GM19240 (cell line): Measurements from ENCODE around the gene NADSYN1.

ENCODE experiments used
- DNase-seq: peaks from one replicate; pipeline ENCODE4 v3.0.0; 2011; ENCODE audit warnings: low spot score; ENCODE audit not compliant: insufficient read length

The NADSYN1 gene

GRCh38 chr11:71473793-71474080 is 20.7 kb downstream of the NADSYN1 start:
- no peak for DNase-seq

- no peak for DNase-seq
These were observed 21.3 kb downstream of the NADSYN1 start for GRCh38 chr11:71474141-71474770.

GRCh38 chr11:71474771-71475483 is 21.9 kb downstream of the NADSYN1 start:
- no peak for DNase-seq

GRCh38 chr11:71476031-71476430 is 23.0 kb downstream of the NADSYN1 start:
- DNase-seq: no peak

GRCh38 chr11:71476926-71477640 is 24.1 kb downstream of the NADSYN1 start:
- no peak for DNase-seq

- no peak for DNase-seq
These were observed 24.9 kb downstream of the NADSYN1 start for GRCh38 chr11:71477641-71478527.

GRCh38 chr11:71478528-71478840 is 25.5 kb downstream of the NADSYN1 start:
- no peak for DNase-seq

GRCh38 chr11:71481101-71481960 is 28.3 kb downstream of the NADSYN1 start:
- no peak for DNase-seq

- DNase-seq: no peak
These were observed 29.2 kb downstream of the NADSYN1 start for GRCh38 chr11:71482216-71482615.

GRCh38 chr11:71482746-71483364 is 29.9 kb downstream of the NADSYN1 start:
- no peak for DNase-seq

GRCh38 chr11:71483692-71484091 is 30.7 kb downstream of the NADSYN1 start:
- no peak for DNase-seq

GRCh38 chr11:71484248-71485062 is 31.5 kb downstream of the NADSYN1 start:
- DNase-seq: no peak

GRCh38 chr11:71485063-71485399 is 32.0 kb downstream of the NADSYN1 start:
- DNase-seq: no peak

GRCh38 chr11:71485466-71485865 is 32.5 kb downstream of the NADSYN1 start:
- no peak for DNase-seq

- no peak for DNase-seq
These were observed 33.3 kb downstream of the NADSYN1 start for GRCh38 chr11:71486320-71486719.

- DNase-seq: no peak
These were observed 35.8 kb downstream of the NADSYN1 start for GRCh38 chr11:71488681-71489270.

GRCh38 chr11:71489311-71490043 is 36.5 kb downstream of the NADSYN1 start:
- peak; percentile 35 for DNase-seq

- no peak for DNase-seq
These were observed 37.2 kb downstream of the NADSYN1 start for GRCh38 chr11:71490044-71490730.
